T-helper 17 cell (primary cell): ENCODE data around the gene ZNF236. TPM values are rescaled to one million over a fixed set of nuclear protein-coding genes. Genes with fewer than 3 reads are reported as not detected.
A peak's percentile ranks its signal among the peaks of the same experiment; 100 is the strongest.

Experiments
- ATAC-seq: fragments of 150-1000 bp; cut with Tn5 transposase; 2 replicates; pipeline ENCODE4 v1.10.0; 2021; ENCODE audit warnings: mild to moderate bottlenecking, moderate library complexity
- DNase-seq, 3 donors: peaks; one replicate each; pipeline versions ENCODE4 v3.0.0 to v3.0.0-alpha.2; 2020 to 2021
- H3K9me3 ChIP-seq: one replicate; pipeline ENCODE4 v1.7.0; 2013; ENCODE audit warnings: low read length, mild to moderate bottlenecking; ENCODE audit not compliant: control insufficient read depth, poor library complexity, severe bottlenecking
- H3K27ac Mint-ChIP-seq: one replicate; pipeline ENCODE4 v1.8.0; 2022; ENCODE audit warnings: mild to moderate bottlenecking, moderate library complexity, mixed read lengths
- H3K27me3 Mint-ChIP-seq: one replicate; pipeline ENCODE4 v1.8.0; 2022; ENCODE audit warnings: mixed read lengths
- H3K36me3 Mint-ChIP-seq: one replicate; pipeline ENCODE4 v1.8.0; 2022; ENCODE audit warnings: low read depth, mixed read lengths
- H3K4me1 Mint-ChIP-seq: one replicate; pipeline ENCODE4 v1.8.0; 2022; ENCODE audit warnings: mild to moderate bottlenecking, mixed read lengths
- H3K4me3 Mint-ChIP-seq: one replicate; pipeline ENCODE4 v1.8.0; 2022; ENCODE audit warnings: mild to moderate bottlenecking, moderate library complexity, mixed read lengths
- total RNA-seq, 4 donors: library from RNA in 2 of 4; stranded (reverse) in 2 of 4; gene quantifications; one replicate each; pipeline ENCODE4 v1.2.3 and lab custom pipeline; 2022 to 2026

The ZNF236 gene
- total RNA-seq, 2 donors from 2014 or later, result 29.5 to 29.9 TPM

GRCh38 chr18:76993085-76993382 lies 170.7 kb downstream of the ZNF236 start:
- ATAC-seq, result no peak
- no peak for DNase-seq
- Mint-ChIP-seq H3K4me3 (no peak overlapping the region), H3K4me1 (peaks cover 13% of the 10 kb centered on the region), H3K27ac (no peak overlapping the region), H3K27me3 (no peaks in the 10 kb centered on the region), H3K36me3 (no peaks in the 10 kb centered on the region)
- no peaks in the 10 kb centered on the region for H3K9me3 ChIP-seq

GRCh38 chr18:76993573-76993972 lies 171.2 kb downstream of the ZNF236 start:
- Mint-ChIP-seq H3K36me3 (no peaks in the 10 kb centered on the region), H3K27me3 (no peaks in the 10 kb centered on the region), H3K4me1 (peaks cover 13% of the 10 kb centered on the region), H3K4me3 (no peak overlapping the region), H3K27ac (peak overlapping the region; percentile 63)
- ATAC-seq (no peak), DNase-seq (no peak)
- no peaks in the 10 kb centered on the region for H3K9me3 ChIP-seq

- Mint-ChIP-seq H3K27me3 (no peaks in the 10 kb centered on the region), H3K27ac (peak overlapping the region; percentile 63), H3K4me1 (peaks cover 13% of the 10 kb centered on the region), H3K4me3 (no peak overlapping the region), H3K36me3 (no peaks in the 10 kb centered on the region)
- DNase-seq (no peak), ATAC-seq (no peak)
- H3K9me3 ChIP-seq, result no peaks in the 10 kb centered on the region
Measured at GRCh38 chr18:76994086-76994654, 171.8 kb downstream of the ZNF236 start.

GRCh38 chr18:76995896-76996295 lies 173.5 kb downstream of the ZNF236 start:
- H3K4me1 Mint-ChIP-seq, result peaks cover 11% of the 10 kb centered on the region
- H3K9me3 ChIP-seq, result no peaks in the 10 kb centered on the region
- no peak for ATAC-seq
- no peak for DNase-seq
- H3K36me3 Mint-ChIP-seq, result no peaks in the 10 kb centered on the region
- no peak overlapping the region for H3K27ac Mint-ChIP-seq
- H3K27me3 Mint-ChIP-seq, result no peaks in the 10 kb centered on the region
- no peak overlapping the region for H3K4me3 Mint-ChIP-seq

- Mint-ChIP-seq H3K27me3 (no peaks in the 10 kb centered on the region), H3K4me3 (no peak overlapping the region), H3K27ac (no peak overlapping the region)
Measured at GRCh38 chr18:76996429-76996828, 174.1 kb downstream of the ZNF236 start.

GRCh38 chr18:76997951-76998808 lies 175.8 kb downstream of the ZNF236 start:
- H3K9me3 ChIP-seq, result no peaks in the 10 kb centered on the region
- DNase-seq, result no peak
- Mint-ChIP-seq H3K4me3 (no peak overlapping the region), H3K36me3 (no peaks in the 10 kb centered on the region), H3K27me3 (no peaks in the 10 kb centered on the region), H3K4me1 (peaks cover 11% of the 10 kb centered on the region), H3K27ac (no peak overlapping the region)
- no peak for ATAC-seq

More at GRCh38 chr18:76996429-76996828, 174.1 kb downstream of the ZNF236 start:
- Mint-ChIP-seq H3K36me3 (no peaks in the 10 kb centered on the region), H3K4me1 (peaks cover 7% of the 10 kb centered on the region)
- H3K9me3 ChIP-seq, result no peaks in the 10 kb centered on the region
- DNase-seq (no peak), ATAC-seq (no peak)

GRCh38 chr18:76999077-76999476 lies 176.7 kb downstream of the ZNF236 start:
- no peak overlapping the region for H3K27ac Mint-ChIP-seq
- no peak overlapping the region for H3K4me3 Mint-ChIP-seq
- H3K36me3 Mint-ChIP-seq, result no peaks in the 10 kb centered on the region
- H3K9me3 ChIP-seq, result no peaks in the 10 kb centered on the region
- ATAC-seq (no peak), DNase-seq (no peak)
- no peaks in the 10 kb centered on the region for H3K27me3 Mint-ChIP-seq
- H3K4me1 Mint-ChIP-seq, result peaks cover 11% of the 10 kb centered on the region

- H3K27ac Mint-ChIP-seq, result peak overlapping the region; percentile 39
- ATAC-seq (peak; percentile 46), DNase-seq (peak; percentile 41 to 45 (median 45))
- H3K27me3 Mint-ChIP-seq, result no peaks in the 10 kb centered on the region
- no peak overlapping the region for H3K4me3 Mint-ChIP-seq
- peaks cover 19% of the 10 kb centered on the region for H3K4me1 Mint-ChIP-seq
- H3K36me3 Mint-ChIP-seq, result no peaks in the 10 kb centered on the region
- no peaks in the 10 kb centered on the region for H3K9me3 ChIP-seq
Measured at GRCh38 chr18:77000527-77000926, 178.2 kb downstream of the ZNF236 start.

GRCh38 chr18:77001041-77001440 lies 178.7 kb downstream of the ZNF236 start:
- no peak overlapping the region for H3K4me3 Mint-ChIP-seq
- H3K27ac Mint-ChIP-seq, result no peak overlapping the region
- H3K9me3 ChIP-seq, result no peaks in the 10 kb centered on the region
- ATAC-seq (no peak), DNase-seq (no peak)
- H3K4me1 Mint-ChIP-seq, result peaks cover 21% of the 10 kb centered on the region
- H3K36me3 Mint-ChIP-seq, result no peaks in the 10 kb centered on the region
- H3K27me3 Mint-ChIP-seq, result no peaks in the 10 kb centered on the region

- Mint-ChIP-seq H3K27ac (no peak overlapping the region), H3K4me3 (no peak overlapping the region), H3K27me3 (no peaks in the 10 kb centered on the region), H3K36me3 (no peaks in the 10 kb centered on the region), H3K4me1 (peaks cover 25% of the 10 kb centered on the region)
- ATAC-seq, result no peak
- DNase-seq, result no peak
- no peaks in the 10 kb centered on the region for H3K9me3 ChIP-seq
Measured at GRCh38 chr18:77001979-77002378, 179.6 kb downstream of the ZNF236 start.

GRCh38 chr18:77002496-77002895 lies 180.1 kb downstream of the ZNF236 start:
- Mint-ChIP-seq H3K36me3 (peaks cover 1% of the 10 kb centered on the region), H3K27ac (no peak overlapping the region), H3K4me1 (peaks cover 29% of the 10 kb centered on the region), H3K4me3 (no peak overlapping the region), H3K27me3 (no peaks in the 10 kb centered on the region)
- ATAC-seq (no peak), DNase-seq (no peak)
- H3K9me3 ChIP-seq, result no peaks in the 10 kb centered on the region

- no peak overlapping the region for H3K4me3 Mint-ChIP-seq
- no peaks in the 10 kb centered on the region for H3K27me3 Mint-ChIP-seq
- no peak for DNase-seq
- peaks cover 2% of the 10 kb centered on the region for H3K36me3 Mint-ChIP-seq
- H3K4me1 Mint-ChIP-seq, result peaks cover 30% of the 10 kb centered on the region
- H3K27ac Mint-ChIP-seq, result no peak overlapping the region
- H3K9me3 ChIP-seq, result no peaks in the 10 kb centered on the region
- no peak for ATAC-seq
Measured at GRCh38 chr18:77003316-77003715, 181.0 kb downstream of the ZNF236 start.

GRCh38 chr18:77004555-77005380 lies 182.4 kb downstream of the ZNF236 start:
- DNase-seq, result no peak
- Mint-ChIP-seq H3K27me3 (no peaks in the 10 kb centered on the region), H3K4me1 (peaks cover 34% of the 10 kb centered on the region), H3K36me3 (peaks cover 3% of the 10 kb centered on the region), H3K27ac (peak overlapping the region; percentile 79), H3K4me3 (peak overlapping the region; percentile 58)
- ATAC-seq, result peak; percentile 73
- H3K9me3 ChIP-seq, result no peaks in the 10 kb centered on the region
